DMS153 treated with DMSO at 0.1 percent for 48 hours (cell line): ENCODE data around the gene PRUNE1.

Experiments
- DNase-seq: peaks from one replicate; lab custom pipeline; 2025; ENCODE audit not compliant: unreplicated experiment; lab: John Stamatoyannopoulos, UW

The PRUNE1 gene, protein sequence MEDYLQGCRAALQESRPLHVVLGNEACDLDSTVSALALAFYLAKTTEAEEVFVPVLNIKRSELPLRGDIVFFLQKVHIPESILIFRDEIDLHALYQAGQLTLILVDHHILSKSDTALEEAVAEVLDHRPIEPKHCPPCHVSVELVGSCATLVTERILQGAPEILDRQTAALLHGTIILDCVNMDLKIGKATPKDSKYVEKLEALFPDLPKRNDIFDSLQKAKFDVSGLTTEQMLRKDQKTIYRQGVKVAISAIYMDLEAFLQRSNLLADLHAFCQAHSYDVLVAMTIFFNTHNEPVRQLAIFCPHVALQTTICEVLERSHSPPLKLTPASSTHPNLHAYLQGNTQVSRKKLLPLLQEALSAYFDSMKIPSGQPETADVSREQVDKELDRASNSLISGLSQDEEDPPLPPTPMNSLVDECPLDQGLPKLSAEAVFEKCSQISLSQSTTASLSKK

DNA sequence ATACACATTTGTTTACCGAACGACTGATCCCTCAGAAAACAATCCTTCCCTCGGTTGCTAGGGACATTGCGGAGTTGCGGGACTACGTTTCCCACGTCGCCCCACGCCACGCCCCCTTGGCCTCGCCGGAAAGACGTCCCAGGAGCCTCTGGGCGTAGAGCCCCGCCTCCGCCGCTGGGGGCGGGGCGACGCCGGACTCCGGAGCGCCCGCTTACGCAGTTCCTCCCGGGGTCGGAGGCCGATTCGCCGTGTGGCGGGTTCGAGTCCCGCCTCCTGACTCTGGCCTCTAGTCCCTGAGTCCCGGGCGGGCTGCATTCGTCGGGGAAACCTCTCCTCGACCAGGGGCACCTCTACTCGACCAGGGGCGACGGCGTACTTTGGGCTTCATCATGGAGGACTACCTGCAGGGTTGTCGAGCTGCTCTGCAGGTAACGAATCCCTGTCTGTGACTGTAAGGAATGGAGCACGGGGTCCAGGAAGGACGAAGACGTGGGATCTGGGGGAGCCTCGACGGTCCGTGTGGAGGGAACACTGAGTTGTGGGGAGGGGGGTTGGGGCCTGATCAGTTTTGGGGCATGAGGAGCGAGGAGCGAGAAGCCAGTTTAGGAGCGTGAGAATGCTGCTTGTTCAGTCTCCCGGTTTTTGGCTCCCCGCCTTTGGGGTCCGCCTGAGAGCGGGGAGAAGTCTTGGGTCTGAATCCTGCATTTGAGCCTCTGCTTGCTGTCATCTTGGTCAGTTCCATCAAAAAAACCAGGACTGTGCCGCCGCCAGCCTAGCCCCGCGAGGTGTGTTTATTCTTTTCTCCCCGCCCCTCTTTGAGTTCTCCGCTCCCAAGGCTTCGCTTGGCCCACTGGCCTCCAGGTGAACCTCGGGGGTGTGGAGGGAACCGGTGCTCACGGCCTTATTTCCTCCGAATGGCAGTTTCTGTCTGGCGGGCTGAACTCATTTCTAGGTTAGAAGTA, at the start of gene PRUNE1:
TSS of gene PRUNE1 (plus strand) at position 206 of the 962 bp plus-strand sequence. CDS start at position 390, 184 bp downstream.
- peak; percentile 98 for DNase-seq

DNA sequence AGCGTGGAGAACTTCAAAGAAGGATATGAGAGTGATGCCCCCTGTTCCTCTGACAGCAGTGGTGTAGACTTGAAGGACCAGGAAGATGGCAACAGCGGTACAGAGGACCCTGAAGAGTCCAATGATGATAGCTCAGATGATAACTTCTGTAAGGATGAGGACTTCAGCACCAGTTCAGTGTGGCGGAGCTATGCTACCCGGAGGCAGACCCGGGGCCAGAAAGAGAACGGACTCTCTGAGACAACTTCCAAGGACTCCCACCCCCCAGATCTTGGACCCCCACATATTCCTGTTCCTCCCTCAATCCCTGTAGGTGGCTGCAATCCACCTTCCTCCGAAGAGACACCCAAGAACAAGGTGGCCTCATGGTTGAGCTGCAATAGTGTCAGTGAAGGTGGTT, 47.6 kb upstream of the PRUNE1 start:
- DNase-seq = no peak

DNA sequence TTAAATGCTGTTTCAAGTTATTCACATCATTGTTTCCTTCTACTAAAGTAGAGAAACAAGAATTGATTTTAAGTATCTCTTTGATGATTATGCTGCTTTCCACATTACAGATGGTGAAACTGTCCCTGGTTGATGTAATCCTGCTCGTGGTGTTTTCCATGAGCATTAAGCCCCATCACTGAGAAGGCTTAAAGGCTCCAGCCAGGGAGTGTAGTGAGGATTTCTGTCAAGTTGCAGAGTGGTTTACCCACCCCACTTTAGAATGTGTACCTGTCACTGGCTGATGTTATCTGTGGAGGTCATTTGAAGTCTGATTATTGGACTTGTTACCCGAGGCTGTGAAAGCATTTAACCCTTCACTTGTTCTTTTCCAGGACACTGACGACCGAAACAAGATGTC, 46.5 kb upstream of the PRUNE1 start:
- no peak for DNase-seq

DNA sequence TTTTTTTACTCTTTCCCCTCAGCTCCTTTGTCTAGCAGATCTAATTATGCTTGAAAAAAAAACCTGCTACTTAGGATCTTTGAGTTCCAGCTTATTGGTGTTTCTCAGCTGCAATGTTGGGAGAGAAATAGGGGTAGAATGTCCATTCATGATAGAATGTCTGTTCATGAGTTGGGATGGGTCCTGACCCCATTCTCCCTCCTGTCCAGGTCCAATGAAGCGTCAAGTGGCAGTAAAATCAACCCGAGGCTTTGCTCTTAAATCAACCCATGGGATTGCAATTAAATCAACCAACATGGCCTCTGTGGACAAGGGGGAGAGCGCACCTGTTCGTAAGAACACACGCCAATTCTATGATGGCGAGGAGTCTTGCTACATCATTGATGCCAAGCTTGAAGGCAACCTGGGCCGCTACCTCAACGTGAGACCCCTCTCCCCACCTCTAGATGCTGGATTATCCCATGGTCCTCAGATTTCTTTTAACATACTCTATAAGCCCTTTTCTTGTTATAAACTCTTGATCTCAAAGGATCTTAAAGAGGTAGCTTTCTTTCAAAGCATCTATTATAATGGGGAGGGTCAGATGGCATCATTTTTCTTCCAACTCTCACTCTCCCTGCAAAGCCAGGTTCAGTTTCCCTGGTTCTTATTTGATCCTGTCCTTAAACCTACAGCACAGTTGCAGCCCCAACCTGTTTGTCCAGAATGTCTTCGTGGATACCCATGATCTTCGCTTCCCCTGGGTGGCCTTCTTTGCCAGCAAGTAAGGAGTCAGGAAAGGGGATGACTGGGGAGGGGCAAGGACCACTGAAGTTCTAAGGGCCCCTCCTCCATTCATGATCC, 44.7 kb upstream of the PRUNE1 start:
- no peak for DNase-seq

DNA sequence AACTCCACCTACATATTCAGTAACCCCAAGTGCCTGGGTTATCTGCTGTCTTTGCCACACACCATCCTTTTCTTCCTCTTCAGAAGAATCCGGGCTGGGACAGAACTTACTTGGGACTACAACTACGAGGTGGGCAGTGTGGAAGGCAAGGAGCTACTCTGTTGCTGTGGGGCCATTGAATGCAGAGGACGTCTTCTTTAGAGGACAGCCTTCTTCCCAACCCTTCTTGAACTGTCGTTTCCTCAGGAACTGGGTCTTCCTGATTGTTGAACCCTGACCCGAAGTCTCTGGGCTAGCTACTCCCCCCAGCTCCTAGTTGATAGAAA, 44.1 kb upstream of the PRUNE1 start:
- no peak for DNase-seq

DNA sequence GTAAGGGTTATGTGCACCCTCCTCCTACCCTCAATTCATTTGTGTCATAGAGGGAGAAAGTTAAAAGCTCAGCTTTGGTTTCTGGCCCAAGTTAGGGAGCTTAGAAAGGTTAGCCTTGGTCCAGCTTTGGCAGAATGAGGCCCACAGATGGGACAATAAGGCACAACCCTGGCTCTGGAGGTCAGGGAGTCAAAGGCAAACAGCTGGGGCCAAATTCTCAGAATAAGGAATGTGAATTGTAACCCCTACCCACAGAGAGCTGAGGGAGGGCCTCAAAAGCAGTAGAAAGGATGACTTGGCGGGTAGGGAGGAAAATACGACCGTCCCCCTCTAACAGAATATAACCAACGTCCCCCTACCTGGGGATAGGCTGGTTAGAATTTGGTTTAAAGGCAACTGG, 42.6 kb upstream of the PRUNE1 start:
- no peak for DNase-seq

DNA sequence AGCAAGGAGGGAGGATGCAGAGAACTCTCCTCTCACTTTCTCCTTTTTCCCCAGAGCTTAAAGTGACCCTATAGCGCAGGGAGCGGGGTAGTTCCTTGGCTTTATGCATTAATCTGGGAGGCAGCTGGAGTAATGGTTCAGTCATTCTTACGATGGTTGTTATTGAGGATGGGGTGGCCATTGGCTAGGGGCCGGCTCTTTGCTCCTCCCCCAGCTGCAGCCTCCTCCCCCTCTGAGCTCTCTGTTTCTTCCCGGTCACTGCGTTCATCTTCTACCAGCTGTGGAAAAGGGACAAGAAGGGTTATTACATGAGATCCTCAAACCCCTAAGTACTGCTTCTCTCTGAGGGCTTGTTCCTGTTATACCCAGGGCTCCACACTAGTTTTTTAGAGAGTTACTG, 42.2 kb upstream of the PRUNE1 start:
- DNase-seq = no peak

DNA sequence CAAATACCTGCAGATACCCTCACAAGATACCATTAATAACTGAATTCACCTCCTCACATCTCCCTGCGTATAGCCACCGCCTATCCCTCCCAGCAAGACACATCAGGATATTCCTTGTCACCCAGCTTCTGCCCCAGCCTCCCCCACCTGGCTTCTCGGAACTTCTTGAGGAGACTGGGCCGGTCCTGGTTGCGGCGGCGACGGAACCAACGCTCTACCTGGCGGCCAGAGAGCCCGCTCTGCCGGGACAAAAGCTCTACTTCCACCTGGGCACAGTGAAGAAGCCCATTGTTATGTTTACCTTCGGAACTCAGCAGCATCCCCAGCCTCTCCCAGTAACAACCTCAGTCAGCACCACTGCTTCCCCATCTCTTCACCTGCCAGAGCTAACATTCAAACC, 40.3 kb upstream of the PRUNE1 start:
- DNase-seq = no peak

DNA sequence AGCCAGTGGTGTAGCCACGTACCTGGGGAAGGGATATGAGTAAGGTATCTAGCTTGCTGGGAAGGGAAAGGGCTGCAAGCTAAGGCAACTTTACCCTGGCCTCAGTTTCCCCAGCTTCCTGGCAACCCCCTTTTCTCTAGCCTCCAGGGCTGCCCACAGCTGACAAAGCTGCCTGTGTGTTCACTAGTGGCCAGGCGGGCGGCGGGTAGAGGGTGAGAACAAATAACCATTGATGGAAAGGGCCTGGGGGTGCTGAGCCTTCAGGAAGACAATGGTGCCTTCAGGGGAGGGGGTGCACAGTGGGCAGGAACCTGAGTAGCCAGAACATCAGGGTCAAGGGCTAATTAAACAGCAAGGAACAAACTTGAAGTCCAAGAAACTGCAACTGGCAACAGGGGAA, 39.8 kb upstream of the PRUNE1 start:
- no peak for DNase-seq

DNA sequence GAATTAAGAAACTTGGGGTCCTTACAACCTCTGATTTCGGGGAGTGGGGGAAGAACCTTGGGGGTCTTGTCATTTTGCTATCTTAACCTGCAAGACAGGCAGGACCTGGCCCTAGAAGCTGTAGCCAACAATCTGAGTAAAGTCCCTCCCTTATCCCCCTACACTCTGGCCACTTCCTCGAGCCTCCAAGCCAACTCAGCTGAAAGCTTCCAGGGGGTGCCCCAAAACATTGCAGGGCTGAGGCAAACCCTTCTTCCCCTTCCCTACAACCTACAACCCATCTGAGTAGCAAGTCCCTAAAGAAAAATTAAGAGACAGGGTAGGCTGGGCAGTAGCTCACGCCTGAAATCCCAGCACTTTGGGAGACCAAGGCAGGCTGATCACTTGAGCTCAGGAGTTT, 38.6 kb upstream of the PRUNE1 start:
- DNase-seq = no peak

DNA sequence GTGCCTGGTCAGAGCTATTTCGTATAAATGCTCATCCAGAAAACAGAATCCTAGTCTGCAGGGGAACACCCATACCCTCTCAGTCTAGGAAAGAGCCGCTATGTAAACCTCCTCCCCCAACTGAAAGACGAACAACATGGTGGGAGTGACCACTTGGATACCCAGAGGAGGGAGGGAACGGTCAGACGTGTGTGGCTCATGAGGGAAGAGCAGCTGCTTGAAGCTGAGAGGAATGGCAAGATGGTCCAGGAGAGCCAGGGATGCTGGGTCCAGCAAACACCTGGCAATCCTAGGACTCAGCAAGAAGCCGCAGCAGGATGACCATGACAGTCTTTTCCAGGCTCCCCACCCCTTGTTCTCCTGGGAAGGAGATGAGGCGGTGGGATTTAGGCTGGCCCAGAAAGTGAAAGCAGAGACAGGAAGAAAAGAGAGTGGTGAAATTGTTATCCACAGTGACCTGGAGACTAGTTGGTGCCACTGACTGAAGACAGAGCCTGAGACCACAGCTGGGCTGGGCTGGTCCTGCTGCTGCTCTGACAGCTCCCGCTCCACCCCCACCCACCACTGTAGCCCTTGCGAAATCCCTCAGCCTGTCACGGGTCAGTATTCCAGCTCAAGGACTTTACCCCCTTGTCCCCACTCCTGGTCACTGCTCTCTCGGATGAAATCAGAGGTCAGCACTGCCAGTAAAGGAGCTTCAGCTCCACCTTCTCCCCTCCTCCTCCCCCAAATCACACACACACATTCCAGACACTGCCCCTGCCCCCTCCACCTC, 37.3 kb upstream of the PRUNE1 start:
- DNase-seq = no peak

DNA sequence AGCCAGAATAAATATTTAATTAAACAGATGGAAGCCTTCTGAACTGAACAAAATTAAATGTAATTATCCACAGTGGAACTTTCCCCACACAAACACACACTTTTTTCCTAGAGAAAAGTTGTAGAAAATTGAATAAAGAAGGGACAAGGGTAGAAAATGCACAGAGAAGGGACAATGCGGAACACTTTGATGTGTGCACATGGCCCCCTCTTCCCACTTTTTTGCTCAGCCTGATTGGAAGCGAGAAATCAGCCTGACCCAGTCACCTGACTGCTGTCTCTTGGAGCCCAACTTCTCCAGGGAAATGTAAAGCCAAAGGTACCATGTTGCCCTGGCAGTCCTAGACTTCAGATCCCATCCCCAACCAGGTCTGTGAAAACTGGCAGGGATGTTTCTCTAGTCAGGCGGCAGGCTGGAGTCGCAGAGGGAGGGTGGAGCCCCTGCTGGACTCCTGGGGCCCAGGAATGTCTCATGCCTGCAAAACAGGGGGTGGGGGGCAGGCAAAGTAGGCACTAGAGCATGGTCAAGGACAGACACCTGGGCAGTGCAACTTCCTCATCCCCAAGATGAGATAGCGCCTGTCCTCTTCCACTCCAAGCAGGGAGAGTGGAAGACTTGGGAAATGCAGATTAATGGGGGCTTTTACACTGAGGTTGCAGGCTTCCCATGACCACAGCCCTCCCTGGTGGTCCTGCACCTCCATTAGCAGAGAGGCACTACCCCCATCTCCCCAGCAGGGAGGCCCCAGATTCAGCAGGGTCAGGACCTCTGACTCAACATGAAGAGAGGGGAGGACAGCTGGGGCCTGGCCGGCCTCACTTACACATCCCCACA, 36.4 kb upstream of the PRUNE1 start:
- no peak for DNase-seq

DNA sequence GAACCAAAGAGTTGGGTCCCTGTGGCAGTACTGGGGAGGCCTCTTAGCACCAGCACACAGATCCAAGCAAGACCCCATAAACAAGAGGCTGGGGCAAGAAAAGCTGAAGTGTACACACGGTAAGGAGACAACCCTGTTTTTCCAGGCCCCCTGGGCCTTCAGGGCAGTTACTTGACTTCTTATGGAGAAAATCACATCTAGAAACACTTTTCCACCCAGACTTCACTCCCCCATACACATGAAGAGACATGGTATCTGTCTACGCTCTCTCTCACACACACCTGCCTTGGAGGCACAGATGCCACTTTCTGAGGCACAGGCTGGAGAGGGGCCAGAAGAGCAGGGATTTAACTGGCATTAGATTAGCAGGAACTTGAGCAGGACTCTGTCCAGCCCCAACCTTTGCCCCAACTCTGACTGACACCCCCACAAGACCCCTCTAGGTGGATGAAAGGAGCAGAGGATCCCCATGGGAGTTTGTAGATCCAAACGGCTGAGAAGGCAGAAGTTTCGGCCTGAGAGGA, 35.8 kb upstream of the PRUNE1 start:
- no peak for DNase-seq

DNA sequence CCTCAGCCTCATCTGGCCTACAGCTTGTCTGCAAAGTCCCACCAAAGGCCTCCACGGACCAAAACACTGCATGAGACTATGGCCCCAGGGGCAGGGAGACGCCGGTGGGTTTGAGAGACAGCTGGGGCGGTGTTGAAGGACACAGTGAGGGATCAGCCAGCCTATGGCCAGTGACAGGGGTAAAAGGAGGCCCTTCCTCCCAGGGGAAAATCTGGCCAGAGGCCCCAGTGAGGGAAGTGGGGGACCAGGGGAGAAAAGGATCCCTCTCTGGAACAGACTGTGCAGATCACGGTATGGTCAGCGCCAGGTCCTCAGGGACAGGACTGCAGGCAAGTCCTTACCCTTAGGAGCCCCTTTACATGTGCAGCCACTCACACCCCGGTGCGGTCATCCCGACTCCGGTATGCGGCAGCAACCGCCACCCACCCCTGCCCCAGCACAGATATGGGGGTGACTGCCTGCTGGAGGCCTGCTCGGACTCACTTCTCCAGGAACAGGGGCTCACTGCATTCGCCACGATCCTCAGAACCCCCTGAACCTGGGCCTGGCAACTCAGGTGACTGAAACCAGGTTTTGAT, 34.9 kb upstream of the PRUNE1 start:
- DNase-seq = no peak

DNA sequence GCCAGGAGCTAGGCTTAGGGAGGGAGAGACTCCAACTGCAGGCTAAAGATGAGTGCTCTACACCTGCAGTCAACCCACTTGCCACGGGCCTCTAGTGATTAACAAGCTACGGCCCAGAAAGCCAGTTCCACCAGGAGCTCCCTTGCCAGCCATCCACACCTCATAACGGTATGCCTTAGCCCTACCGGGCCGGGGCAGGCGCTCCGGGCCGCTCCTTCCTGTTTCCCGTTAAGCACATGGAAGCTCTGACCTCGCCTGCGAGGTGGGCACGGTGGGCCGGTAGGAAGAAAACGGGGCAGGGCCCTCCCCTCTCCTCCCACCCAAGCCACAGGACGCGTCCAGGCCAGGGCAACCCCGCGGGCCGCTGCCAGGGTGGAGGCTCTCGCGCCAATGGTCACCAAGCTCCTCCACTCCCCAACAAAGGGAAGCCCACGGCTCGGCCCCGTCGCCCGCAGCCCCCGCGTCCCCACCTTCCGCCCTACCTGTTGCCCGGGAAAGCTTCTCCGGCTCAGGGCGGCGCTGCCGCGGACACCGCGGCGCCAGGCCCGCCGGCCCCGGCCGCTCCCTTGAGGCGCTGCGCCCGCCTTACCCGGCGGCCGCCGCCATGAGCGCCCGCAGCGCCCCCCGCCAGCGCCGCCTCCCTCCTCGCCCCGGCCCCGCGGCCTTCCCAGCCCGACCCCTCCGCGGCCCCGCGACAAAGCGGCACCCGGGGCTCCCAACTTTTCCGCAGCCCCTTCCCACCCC, 34.2 kb upstream of the PRUNE1 start:
- peak; percentile 33 for DNase-seq

DNA sequence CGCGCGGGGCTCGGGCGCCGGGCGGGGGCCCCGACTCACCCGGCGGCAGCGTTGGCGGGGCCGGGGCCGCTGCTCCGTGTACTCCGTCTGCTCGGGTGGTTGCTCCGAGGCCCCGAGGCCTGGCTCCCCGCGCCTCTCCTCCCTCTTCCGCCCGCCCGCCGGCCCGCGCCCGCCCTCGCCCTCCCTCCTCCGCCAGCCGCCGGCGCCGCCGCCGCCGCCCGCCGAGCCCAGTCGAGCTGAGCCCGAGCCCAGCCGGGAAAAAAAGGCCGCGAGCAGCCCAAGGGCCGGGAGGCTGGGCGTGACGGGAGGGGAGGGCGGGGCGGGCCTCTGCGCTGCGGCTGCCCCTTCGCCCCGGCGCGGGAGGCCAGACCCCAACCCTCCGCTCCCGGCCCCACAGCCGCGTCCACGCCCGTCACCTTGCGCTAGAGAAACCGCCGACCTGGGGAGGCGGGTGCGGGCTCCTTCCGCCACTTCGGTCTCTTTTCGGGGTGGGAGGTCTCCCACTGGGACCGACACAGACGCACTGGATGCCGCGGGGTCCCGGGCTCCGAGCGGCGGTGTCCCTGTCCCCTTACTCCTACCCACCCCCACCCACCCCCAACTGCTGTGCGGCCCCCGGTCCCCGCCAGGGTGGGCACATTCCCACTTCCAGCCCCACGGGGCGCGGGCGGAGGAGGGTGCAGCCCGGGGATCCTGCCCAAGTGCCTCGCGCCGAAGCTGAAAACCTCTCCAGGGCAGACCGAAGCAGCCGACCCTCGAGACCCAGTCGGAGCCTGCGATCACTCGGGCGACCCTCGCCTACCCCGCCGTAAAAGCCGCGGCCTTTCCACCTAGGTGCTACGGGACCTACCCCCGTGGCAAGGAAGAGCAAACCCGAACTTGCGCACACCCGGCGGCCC, 33.4 kb upstream of the PRUNE1 start, which contains the start of gene CERS2:
TSS of gene CERS2 (minus strand) at position 256 of the 899 bp plus-strand sequence. CDS start 5,745 bp downstream, outside the sequence.
- peak; percentile 79 for DNase-seq

DNA sequence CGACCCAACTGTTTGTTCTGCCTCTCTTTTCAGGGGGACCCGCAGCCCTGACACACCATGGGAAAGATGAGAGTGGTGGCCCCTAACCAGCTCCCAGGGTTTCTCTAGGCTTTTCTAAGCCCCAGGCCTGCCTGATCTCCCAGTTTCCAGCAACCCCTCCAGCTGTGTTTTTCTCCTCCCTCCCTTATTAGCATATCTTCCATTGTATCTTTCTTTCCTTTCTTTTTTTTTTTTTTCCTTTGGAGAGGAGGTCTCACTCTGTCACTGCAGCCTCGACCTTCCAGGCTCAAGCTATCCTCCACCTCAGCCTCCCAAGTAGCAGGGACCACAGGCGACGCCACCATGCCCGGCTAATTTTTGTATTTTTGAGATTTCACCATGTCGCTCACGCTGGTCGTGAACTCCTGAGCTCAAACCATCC, 31.8 kb upstream of the PRUNE1 start:
- no peak for DNase-seq
